GM23248 (cell line): ENCODE data around the gene PKP1. TPM values are rescaled to one million over a fixed set of nuclear protein-coding genes. Genes with fewer than 3 reads are reported as not detected.

ENCODE experiments used
- DNase-seq: peaks from one replicate; pipeline ENCODE4 v3.0.0-alpha.2; 2015
- H2AFZ ChIP-seq: fragments of 200-600 bp; sonication (generic); 2 replicates; pipeline ENCODE4 v1.6.1; 2016; ENCODE audit warnings: antibody characterized with exemption
- H3F3A ChIP-seq: fragments of 200-600 bp; sonication (generic); 2 replicates; pipeline ENCODE4 v1.6.1; 2016; ENCODE audit warnings: mild to moderate bottlenecking, antibody characterized with exemption, mixed run types; ENCODE audit not compliant: insufficient read depth
- H3K27ac ChIP-seq: fragments of 200-600 bp; sonication (generic); 2 replicates; pipeline ENCODE4 v1.5.1; 2016; ENCODE audit warnings: mild to moderate bottlenecking
- H3K27me3 ChIP-seq: fragments of 200-600 bp; sonication (generic); replicated peaks from 2 replicates; pipeline ENCODE4 v1.6.1; 2016; ENCODE audit warnings: mild to moderate bottlenecking; ENCODE audit not compliant: insufficient read depth
- H3K36me3 ChIP-seq: fragments of 200-600 bp; sonication (generic); 2 replicates; pipeline ENCODE4 v1.6.1; 2016; ENCODE audit warnings: low read depth, mild to moderate bottlenecking
- H3K4me1 ChIP-seq: fragments of 200-600 bp; sonication (generic); 2 replicates; pipeline ENCODE4 v1.6.1; 2016; ENCODE audit warnings: mild to moderate bottlenecking; ENCODE audit not compliant: insufficient read depth
- H3K4me2 ChIP-seq: fragments of 200-600 bp; sonication (generic); one replicate; pipeline ENCODE4 v1.6.1; 2016; ENCODE audit warnings: mild to moderate bottlenecking; ENCODE audit not compliant: unreplicated experiment
- H3K4me3 ChIP-seq: fragments of 200-600 bp; sonication (generic); 2 replicates; pipeline ENCODE4 v1.5.1; 2016; ENCODE audit warnings: mild to moderate bottlenecking
- H3K79me2 ChIP-seq: fragments of 200-600 bp; sonication (generic); 2 replicates; pipeline ENCODE4 v1.6.1; 2016; ENCODE audit warnings: mild to moderate bottlenecking; ENCODE audit not compliant: insufficient read depth
- H3K9ac ChIP-seq: fragments of 200-600 bp; sonication (generic); 2 replicates; pipeline ENCODE4 v1.6.1; 2016; ENCODE audit warnings: mild to moderate bottlenecking
- H3K9me2 ChIP-seq: fragments of 200-600 bp; sonication (generic); 2 replicates; pipeline ENCODE4 v1.6.1; 2016; ENCODE audit warnings: mixed run types, mild to moderate bottlenecking, moderate library complexity; ENCODE audit not compliant: insufficient read depth
- H3K9me3 ChIP-seq: fragments of 200-600 bp; sonication (generic); one replicate; pipeline ENCODE4 v1.6.1; 2017; ENCODE audit warnings: low read depth
- H4K20me1 ChIP-seq: fragments of 200-600 bp; sonication (generic); 2 replicates; pipeline ENCODE4 v1.6.0; 2016; ENCODE audit not compliant: insufficient read depth
- EZH2 ChIP-seq: fragments of 200-600 bp; sonication (generic); IDR thresholded peaks from 2 replicates; pipeline ENCODE4 v1.6.1; 2018; ENCODE audit warnings: antibody characterized with exemption, mild to moderate bottlenecking; ENCODE audit not compliant: insufficient read depth, poor library complexity, severe bottlenecking
- EZH2phosphoT487 ChIP-seq: fragments of 200-600 bp; sonication (generic); IDR thresholded peaks from 2 replicates; pipeline ENCODE4 v1.6.1; 2018; ENCODE audit warnings: antibody characterized with exemption, moderate library complexity, mild to moderate bottlenecking, low read depth; ENCODE audit not compliant: insufficient read depth
- WGBS, 2 experiments: methylation state at CpG; one replicate each; pipeline ENCODE4 v1.1.6; 2015 to 2017; ENCODE audit warnings: low lambda C conversion rate in 2 of 2, low coverage in 1 of 2; ENCODE audit errors: missing lambda C conversion rate in 2 of 2; 5-methylcytosine and 5-hydroxymethylcytosine counted together
- in situ Hi-C: fragments of 300-500 bp; cut with MboI; formaldehyde crosslinking; loops from 2 replicates; pipeline ENCODE4 v1.15.0; 2020
- polyA plus RNA-seq: library from polyadenylated mRNA; unstranded; fragments of >200 nt; fragmentation: Nextera tagmentation; extraction: Ambion mirVana; gene quantifications from 2 replicates; pipeline ENCODE4 v1.2.1, GENCODE V29; 2016
- total RNA-seq: library from RNA; depleted of rRNA; stranded (reverse); fragments of >200 nt; shearing (Covaris generic); gene quantifications from 2 replicates; pipeline ENCODE4 v1.2.3, GENCODE V29; 2014

The PKP1 gene
- total and polyA plus RNA-seq, 2 experiments from 2014 or later: 0.15 to 0.43 TPM

DNA sequence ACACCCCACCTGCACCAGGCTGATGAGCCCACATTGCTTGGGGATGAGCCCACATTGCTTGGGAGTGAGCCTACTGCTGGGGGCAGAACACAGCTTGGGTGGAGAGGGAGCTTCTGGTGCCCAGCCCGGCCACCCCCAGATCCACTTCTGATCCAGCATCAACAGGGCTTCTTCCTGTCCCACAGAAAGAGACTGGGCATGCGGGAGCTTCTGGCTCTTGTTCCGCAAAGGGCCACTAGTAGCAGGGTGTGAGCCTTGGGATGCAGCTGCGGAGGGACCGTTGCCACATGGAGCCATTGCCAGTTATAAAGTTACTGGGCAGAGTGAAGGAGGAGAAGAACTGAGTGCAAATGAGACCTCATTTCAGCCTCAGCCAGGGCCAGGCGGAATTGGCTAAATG lies 36.3 kb downstream of the PKP1 start:
- no peaks in the 10 kb centered on the region for H4K20me1 ChIP-seq
- no peaks in the 10 kb centered on the region for H3K79me2 ChIP-seq
- no peak for DNase-seq
- H3K9ac ChIP-seq: no peak overlapping the region
- no peak overlapping the region for H2AFZ ChIP-seq
- no peak overlapping the region for H3K4me3 ChIP-seq
- no peaks in the 10 kb centered on the region for H3K9me3 ChIP-seq
- 0 out of 2 replicates have a peak, but pooled peaks cover 4% of the 10 kb centered on the region for H3K27me3 ChIP-seq
- no peaks in the 10 kb centered on the region for H3K4me1 ChIP-seq
- no peaks in the 10 kb centered on the region for H3K9me2 ChIP-seq
- H3K27ac ChIP-seq: no peak overlapping the region
- 52 to 56% methylated on average over 6 of the region's 6 CpGs for WGBS, 2 experiments
- no peaks in the 10 kb centered on the region for H3F3A ChIP-seq
- TF ChIP-seq EZH2 (no peak), EZH2phosphoT487 (no peak)
- H3K4me2 ChIP-seq: no peak overlapping the region
- in situ Hi-C loops: no loop called here
- H3K36me3 ChIP-seq: no peaks in the 10 kb centered on the region

- Histone ChIP-seq H3K36me3 (no peaks in the 10 kb centered on the region), H3K9ac (no peak overlapping the region), H3K27me3 (0 out of 2 replicates have a peak, but pooled peaks cover 4% of the 10 kb centered on the region), H2AFZ (no peak overlapping the region), H3K27ac (no peak overlapping the region), H3F3A (no peaks in the 10 kb centered on the region), H3K9me2 (no peaks in the 10 kb centered on the region), H4K20me1 (no peaks in the 10 kb centered on the region), H3K4me2 (no peak overlapping the region), H3K4me1 (no peaks in the 10 kb centered on the region), H3K79me2 (no peaks in the 10 kb centered on the region), H3K4me3 (no peak overlapping the region), H3K9me3 (no peaks in the 10 kb centered on the region)
- 79 to 88% methylated on average over 11 to 12 of the region's 12 CpGs for WGBS, 2 experiments
- TF ChIP-seq EZH2 (no peak), EZH2phosphoT487 (no peak)
- in situ Hi-C loops: no loop called here
- DNase-seq: no peak
Observed at GRCh38 chr1:201320168-201320788, 37.0 kb downstream of the PKP1 start.

DNA sequence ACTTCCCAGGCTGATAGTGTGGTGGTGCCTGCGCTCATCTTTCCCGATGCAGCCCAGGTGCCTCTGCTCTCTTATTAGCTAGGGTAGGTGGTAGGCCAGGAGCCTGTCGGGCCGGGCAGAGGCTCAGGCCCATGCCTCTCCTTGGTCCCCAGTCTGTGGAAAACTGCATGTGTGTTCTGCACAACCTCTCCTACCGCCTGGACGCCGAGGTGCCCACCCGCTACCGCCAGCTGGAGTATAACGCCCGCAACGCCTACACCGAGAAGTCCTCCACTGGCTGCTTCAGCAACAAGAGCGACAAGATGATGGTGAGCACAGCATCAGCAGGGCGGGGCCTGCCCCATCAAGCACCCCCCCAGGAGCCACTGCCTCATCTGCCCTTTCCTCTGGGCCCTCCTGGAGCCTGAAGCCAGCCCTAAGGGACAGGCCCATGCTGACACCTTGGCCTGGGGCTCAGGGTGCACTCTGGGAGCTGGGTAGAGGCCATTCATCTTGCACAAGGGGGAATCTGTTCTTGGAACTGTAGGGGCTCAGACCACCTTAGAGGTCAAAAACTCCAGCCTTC lies 38.6 kb downstream of the PKP1 start:
- no peak overlapping the region for H3K4me3 ChIP-seq
- 88 to 89% methylated on average over 15 of the region's 15 CpGs for WGBS, 2 experiments
- no peak overlapping the region for H3K9ac ChIP-seq
- H3F3A ChIP-seq: no peaks in the 10 kb centered on the region
- in situ Hi-C loops: no loop called here
- H3K27ac ChIP-seq: no peak overlapping the region
- TF ChIP-seq EZH2phosphoT487 (no peak), EZH2 (no peak)
- H3K4me1 ChIP-seq: no peaks in the 10 kb centered on the region
- H3K4me2 ChIP-seq: no peak overlapping the region
- H3K9me2 ChIP-seq: no peaks in the 10 kb centered on the region
- H3K9me3 ChIP-seq: no peaks in the 10 kb centered on the region
- no peak for DNase-seq
- no peak overlapping the region for H2AFZ ChIP-seq
- no peaks in the 10 kb centered on the region for H4K20me1 ChIP-seq
- H3K27me3 ChIP-seq: 0 out of 2 replicates have a peak, but pooled peaks cover 4% of the 10 kb centered on the region
- H3K36me3 ChIP-seq: no peaks in the 10 kb centered on the region
- H3K79me2 ChIP-seq: no peaks in the 10 kb centered on the region

DNA sequence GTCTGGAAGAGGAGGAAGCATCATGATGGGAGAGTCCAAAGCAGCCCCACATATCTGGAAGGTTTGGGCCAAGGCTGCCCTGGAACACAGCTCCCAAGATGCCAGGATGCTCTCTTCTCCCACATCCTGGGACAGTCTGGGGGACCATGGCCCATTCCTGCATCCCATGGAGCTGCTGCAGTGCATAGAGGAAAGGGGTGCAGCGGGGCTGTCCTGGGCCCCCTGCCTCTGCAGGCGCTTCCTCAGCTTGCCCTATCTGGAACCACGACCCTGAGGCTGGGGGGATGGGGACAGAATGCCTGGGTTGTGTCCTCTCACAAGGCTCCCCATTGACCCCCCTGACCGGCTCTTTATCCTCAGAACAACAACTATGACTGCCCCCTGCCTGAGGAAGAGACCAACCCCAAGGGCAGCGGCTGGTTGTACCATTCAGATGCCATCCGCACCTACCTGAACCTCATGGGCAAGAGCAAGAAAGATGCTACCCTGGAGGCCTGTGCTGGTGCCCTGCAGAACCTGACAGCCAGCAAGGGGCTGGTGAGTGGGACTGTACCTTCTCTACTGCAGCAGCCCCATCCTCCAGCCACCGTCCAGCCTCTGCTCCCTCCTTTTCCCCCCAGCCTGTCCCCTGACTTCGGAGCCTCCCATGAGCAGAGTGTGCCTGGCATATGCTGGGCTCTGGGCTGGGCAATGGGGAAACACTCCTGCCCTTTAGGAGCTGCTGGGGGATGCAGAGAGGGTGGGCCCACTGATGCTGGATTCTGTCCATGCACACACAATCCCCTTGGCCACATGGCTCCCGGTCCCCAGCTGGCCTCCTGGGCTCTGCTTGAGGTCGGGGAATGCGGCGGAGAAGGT lies 39.6 kb downstream of the PKP1 start:
- no peak for DNase-seq
- no peak overlapping the region for H3K9ac ChIP-seq
- H3K27ac ChIP-seq: no peak overlapping the region
- no peaks in the 10 kb centered on the region for H3F3A ChIP-seq
- no peaks in the 10 kb centered on the region for H3K79me2 ChIP-seq
- H3K4me3 ChIP-seq: no peak overlapping the region
- H3K9me2 ChIP-seq: no peaks in the 10 kb centered on the region
- no peak overlapping the region for H2AFZ ChIP-seq
- TF ChIP-seq EZH2phosphoT487 (no peak), EZH2 (no peak)
- H3K4me2 ChIP-seq: no peak overlapping the region
- 78 to 79% methylated on average over 10 to 11 of the region's 12 CpGs for whole genome bisulfite sequencing, 2 experiments
- H3K36me3 ChIP-seq: no peaks in the 10 kb centered on the region
- no peaks in the 10 kb centered on the region for H3K4me1 ChIP-seq
- no peaks in the 10 kb centered on the region for H4K20me1 ChIP-seq
- H3K27me3 ChIP-seq: 0 out of 2 replicates have a peak, but pooled peaks cover 4% of the 10 kb centered on the region
- no peaks in the 10 kb centered on the region for H3K9me3 ChIP-seq
- in situ Hi-C loops: no loop called here
